WTC11 (cell line): Measurements from ENCODE around the gene GPR37. TPM values are rescaled to one million over a fixed set of nuclear protein-coding genes. Genes with fewer than 3 reads are reported as not detected.

Experiments
- AR ChIP-seq: fragments of 250-450 bp; sonication (Bioruptor Pico); IDR thresholded peaks from 2 replicates; pipeline ENCODE4 v1.9.0; 2021; ENCODE audit warnings: mild to moderate bottlenecking
- NFE2L1 ChIP-seq: sonication (generic); formaldehyde crosslinking; IDR thresholded peaks from 2 replicates; pipeline ENCODE4 v1.8.1; 2023; ENCODE audit warnings: missing genetic modification reagents
- TEAD1 ChIP-seq: sonication (generic); formaldehyde crosslinking; IDR thresholded peaks from 2 replicates; pipeline ENCODE4 v1.8.0; 2022; ENCODE audit warnings: mild to moderate bottlenecking, missing genetic modification reagents
- TEAD4 ChIP-seq: sonication (generic); formaldehyde crosslinking; IDR thresholded peaks from 2 replicates; pipeline ENCODE4 v1.8.0; 2022; ENCODE audit warnings: mild to moderate bottlenecking, missing genetic modification reagents
- TP53 ChIP-seq: sonication (generic); formaldehyde crosslinking; IDR thresholded peaks from 2 replicates; pipeline ENCODE4 v1.8.1; 2023; ENCODE audit warnings: mild to moderate bottlenecking, missing genetic modification reagents
- ZNF232 ChIP-seq: sonication (generic); formaldehyde crosslinking; IDR thresholded peaks from 2 replicates; pipeline ENCODE4 v1.8.0; 2022; ENCODE audit warnings: mild to moderate bottlenecking, missing genetic modification reagents
- ZNF396 ChIP-seq: fragments of 250-450 bp; sonication (Bioruptor Pico); IDR thresholded peaks from 2 replicates; pipeline ENCODE4 v1.8.0; 2021; ENCODE audit warnings: mild to moderate bottlenecking, moderate library complexity, borderline replicate concordance
- ZNF423 ChIP-seq: fragments of 250-450 bp; sonication (Bioruptor Pico); IDR thresholded peaks from 2 replicates; pipeline ENCODE4 v2.1.2; 2022; ENCODE audit warnings: mild to moderate bottlenecking, moderate library complexity
- total RNA-seq: library from RNA; stranded (reverse); gene quantifications from 3 replicates; pipeline ENCODE4 v1.2.3, GENCODE V29; 2021
- TF ChIP-seq, protein P1 (sequence below): sonication (generic); formaldehyde crosslinking; IDR thresholded peaks from 2 replicates; pipeline ENCODE4 v1.8.0; 2023; ENCODE audit warnings: missing genetic modification reagents, mild to moderate bottlenecking, borderline replicate concordance
- TF ChIP-seq, protein P2 (sequence below): fragments of 250-450 bp; sonication (Bioruptor Pico); IDR thresholded peaks from 2 replicates; pipeline ENCODE4 v1.9.0; 2021; ENCODE audit warnings: mild to moderate bottlenecking, borderline replicate concordance
- TF ChIP-seq, protein P3 (sequence below): sonication (generic); formaldehyde crosslinking; IDR thresholded peaks from 2 replicates; pipeline ENCODE4 v1.8.0; 2022; ENCODE audit warnings: mild to moderate bottlenecking, missing genetic modification reagents

Gene GPR37
- total RNA-seq, 1 experiment from 2014 or later = 20.4 TPM

GRCh38 chr7:124697746-124698145 lies 67.8 kb downstream of the GPR37 start (continued):
- TF ChIP-seq AR (CRISPR knock-in tag) (no peak), TEAD1 (no peak), ZNF396 (CRISPR knock-in tag) (no peak), TP53 (CRISPR knock-in tag) (no peak), NFE2L1 (CRISPR knock-in tag) (no peak), ZNF232 (CRISPR knock-in tag) (no peak), TEAD4 (CRISPR knock-in tag) (no peak), ZNF423 (no peak)
- TF ChIP-seq, protein P1, sequence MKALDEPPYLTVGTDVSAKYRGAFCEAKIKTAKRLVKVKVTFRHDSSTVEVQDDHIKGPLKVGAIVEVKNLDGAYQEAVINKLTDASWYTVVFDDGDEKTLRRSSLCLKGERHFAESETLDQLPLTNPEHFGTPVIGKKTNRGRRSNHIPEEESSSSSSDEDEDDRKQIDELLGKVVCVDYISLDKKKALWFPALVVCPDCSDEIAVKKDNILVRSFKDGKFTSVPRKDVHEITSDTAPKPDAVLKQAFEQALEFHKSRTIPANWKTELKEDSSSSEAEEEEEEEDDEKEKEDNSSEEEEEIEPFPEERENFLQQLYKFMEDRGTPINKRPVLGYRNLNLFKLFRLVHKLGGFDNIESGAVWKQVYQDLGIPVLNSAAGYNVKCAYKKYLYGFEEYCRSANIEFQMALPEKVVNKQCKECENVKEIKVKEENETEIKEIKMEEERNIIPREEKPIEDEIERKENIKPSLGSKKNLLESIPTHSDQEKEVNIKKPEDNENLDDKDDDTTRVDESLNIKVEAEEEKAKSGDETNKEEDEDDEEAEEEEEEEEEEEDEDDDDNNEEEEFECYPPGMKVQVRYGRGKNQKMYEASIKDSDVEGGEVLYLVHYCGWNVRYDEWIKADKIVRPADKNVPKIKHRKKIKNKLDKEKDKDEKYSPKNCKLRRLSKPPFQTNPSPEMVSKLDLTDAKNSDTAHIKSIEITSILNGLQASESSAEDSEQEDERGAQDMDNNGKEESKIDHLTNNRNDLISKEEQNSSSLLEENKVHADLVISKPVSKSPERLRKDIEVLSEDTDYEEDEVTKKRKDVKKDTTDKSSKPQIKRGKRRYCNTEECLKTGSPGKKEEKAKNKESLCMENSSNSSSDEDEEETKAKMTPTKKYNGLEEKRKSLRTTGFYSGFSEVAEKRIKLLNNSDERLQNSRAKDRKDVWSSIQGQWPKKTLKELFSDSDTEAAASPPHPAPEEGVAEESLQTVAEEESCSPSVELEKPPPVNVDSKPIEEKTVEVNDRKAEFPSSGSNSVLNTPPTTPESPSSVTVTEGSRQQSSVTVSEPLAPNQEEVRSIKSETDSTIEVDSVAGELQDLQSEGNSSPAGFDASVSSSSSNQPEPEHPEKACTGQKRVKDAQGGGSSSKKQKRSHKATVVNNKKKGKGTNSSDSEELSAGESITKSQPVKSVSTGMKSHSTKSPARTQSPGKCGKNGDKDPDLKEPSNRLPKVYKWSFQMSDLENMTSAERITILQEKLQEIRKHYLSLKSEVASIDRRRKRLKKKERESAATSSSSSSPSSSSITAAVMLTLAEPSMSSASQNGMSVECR (CRISPR knock-in tag) = no peak
- TF ChIP-seq, protein P2, sequence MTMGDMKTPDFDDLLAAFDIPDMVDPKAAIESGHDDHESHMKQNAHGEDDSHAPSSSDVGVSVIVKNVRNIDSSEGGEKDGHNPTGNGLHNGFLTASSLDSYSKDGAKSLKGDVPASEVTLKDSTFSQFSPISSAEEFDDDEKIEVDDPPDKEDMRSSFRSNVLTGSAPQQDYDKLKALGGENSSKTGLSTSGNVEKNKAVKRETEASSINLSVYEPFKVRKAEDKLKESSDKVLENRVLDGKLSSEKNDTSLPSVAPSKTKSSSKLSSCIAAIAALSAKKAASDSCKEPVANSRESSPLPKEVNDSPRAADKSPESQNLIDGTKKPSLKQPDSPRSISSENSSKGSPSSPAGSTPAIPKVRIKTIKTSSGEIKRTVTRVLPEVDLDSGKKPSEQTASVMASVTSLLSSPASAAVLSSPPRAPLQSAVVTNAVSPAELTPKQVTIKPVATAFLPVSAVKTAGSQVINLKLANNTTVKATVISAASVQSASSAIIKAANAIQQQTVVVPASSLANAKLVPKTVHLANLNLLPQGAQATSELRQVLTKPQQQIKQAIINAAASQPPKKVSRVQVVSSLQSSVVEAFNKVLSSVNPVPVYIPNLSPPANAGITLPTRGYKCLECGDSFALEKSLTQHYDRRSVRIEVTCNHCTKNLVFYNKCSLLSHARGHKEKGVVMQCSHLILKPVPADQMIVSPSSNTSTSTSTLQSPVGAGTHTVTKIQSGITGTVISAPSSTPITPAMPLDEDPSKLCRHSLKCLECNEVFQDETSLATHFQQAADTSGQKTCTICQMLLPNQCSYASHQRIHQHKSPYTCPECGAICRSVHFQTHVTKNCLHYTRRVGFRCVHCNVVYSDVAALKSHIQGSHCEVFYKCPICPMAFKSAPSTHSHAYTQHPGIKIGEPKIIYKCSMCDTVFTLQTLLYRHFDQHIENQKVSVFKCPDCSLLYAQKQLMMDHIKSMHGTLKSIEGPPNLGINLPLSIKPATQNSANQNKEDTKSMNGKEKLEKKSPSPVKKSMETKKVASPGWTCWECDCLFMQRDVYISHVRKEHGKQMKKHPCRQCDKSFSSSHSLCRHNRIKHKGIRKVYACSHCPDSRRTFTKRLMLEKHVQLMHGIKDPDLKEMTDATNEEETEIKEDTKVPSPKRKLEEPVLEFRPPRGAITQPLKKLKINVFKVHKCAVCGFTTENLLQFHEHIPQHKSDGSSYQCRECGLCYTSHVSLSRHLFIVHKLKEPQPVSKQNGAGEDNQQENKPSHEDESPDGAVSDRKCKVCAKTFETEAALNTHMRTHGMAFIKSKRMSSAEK (CRISPR knock-in tag) = no peak
- TF ChIP-seq, protein P3, sequence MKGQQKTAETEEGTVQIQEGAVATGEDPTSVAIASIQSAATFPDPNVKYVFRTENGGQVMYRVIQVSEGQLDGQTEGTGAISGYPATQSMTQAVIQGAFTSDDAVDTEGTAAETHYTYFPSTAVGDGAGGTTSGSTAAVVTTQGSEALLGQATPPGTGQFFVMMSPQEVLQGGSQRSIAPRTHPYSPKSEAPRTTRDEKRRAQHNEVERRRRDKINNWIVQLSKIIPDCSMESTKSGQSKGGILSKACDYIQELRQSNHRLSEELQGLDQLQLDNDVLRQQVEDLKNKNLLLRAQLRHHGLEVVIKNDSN (CRISPR knock-in tag) = no peak
- TF ChIP-seq, all 79 proteins: peak for 0

Other genes starting within 250 kb of the GPR37 start
- gene POT1, start 164.0 kb upstream of the GPR37 start, total RNA-seq = 20.2 to 24.7 TPM (median 21.9 TPM) in 3 replicates